TTC549 (cell line): ENCODE results near the gene SASH1.
A peak's percentile ranks its signal among the peaks of the same experiment; 100 is the strongest.
"Not testable (repeated sequence)": the region's sequence is repeated elsewhere in the genome, so short reads cannot be mapped to it uniquely, and the experiment has no call there.

ENCODE experiments used
- FAIRE-seq: peaks from 2 replicates; lab custom pipeline; 2012; peaks lifted over from hg19 to GRCh38; lab: Jason Lieb, UNC

The SASH1 gene

DNA sequence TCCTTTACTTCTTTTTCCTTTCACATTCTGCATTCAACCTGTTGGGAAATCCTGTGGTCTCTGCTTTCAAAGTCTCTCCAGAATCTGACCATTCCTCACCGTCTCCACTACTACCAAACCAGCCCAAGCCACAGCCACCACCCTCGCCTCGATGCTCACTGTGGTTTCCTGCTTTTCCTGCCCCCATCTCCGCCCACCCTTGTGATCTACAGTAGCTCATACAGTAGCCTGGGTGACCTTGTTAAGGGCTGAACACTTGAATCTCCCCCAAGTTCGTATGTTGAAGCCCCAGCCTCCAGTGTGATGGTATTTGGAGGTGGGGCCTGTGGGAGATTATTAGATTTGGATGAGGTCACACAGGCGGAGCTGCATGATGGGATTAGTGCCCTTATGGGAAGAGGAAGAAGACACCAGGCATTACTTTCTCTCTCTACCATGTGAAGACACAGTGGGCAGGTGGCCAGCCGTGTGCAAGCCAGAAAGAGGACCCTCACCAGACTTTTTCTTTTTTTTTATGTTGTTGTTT lies 215.2 kb downstream of the SASH1 start:
- FAIRE-seq: no peak

DNA sequence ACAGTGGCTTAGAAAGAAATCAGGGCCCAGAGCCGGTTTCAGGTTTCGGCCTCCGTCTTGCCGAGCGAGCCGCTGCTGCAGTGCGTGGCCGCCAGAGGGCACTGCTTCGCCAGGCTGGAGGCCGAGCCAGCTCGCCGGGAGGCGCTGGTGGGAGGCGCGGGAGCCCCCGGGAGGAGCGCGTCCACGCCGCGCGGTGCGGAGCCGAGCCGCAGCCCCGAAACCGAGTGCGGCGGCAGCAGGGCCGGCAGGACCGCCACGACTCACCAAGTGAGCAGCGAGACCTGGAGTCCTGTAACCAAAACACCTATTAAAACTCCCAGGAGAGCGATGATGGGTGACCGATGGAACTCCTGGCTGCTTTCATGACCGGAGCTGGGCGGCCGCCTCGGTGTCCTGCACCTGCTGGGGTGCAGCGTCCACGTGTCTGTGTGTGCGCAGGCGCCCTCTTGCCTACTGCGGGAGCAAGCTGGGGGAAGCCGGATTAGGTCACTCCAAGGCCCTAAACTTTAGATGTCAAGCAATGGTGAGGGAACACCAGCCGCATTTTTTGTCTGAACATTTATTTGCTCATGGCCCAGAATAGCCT lies 217.3 kb downstream of the SASH1 start:
- FAIRE-seq: no peak

DNA sequence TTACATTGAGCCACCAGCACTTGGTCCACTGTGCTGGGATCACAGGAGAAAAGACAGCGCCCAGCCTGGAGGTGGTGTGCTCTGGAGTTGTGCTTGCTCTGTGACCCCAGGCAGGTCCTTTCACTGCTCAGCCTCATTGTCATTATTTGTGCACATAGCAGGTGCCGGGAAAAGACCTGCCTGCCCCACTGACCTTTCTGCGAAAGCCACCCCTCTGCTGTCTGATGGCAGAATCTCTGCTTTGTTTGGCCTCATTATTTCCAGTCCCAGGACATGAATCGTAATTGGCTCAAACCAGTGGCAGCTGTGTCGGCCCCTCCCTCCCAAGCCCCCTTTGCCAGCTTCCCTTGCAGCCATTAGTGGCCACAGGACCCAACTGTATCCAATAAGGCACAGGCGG lies 219.0 kb downstream of the SASH1 start:
- no peak for FAIRE-seq

DNA sequence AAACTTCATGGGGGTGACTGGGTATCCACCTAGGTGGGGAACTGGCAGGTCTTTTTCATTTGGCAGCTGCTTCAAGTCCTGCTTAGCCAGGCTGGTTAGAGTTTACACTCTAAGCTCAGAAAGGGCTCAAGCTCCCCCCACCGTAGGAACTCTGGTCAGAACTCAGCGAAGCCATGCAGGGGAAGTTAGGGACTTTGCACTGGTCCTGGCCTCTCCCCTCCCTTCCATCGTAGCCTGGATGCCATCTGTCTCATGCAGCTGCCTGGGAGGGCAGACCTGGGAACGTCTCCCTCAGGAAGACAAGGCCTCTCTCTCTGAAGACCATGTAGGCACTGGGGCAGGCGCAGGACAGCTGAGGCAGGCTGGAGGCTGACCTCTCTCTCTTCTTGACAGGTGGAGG lies 220.4 kb downstream of the SASH1 start:
- FAIRE-seq: no peak

DNA sequence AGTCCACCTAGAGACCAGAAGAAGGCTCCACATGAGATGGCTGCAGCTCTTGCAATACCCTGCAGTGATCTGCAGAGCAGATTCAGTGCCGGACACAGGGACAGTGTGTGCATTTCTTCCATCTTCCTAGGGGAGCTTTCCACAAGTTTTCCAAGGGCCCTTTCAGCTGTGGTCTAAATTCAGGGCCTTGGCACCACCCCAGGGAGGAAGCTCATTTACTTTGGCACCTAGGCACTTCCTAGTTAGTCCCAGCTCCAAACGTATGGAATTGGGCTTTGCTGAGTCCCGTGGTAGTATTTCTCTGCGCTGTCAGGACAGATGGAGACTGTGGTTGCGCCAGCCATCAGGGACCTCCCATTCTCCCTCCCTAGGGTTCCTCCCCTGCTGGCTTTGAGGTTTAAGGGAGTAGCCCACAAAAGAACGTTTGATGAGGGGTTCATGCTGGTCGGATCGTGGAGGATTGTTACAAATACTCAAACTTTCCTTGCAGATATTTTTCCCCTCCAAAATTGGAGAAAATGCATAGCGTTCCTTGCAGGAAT lies 221.9 kb downstream of the SASH1 start:
- no peak for FAIRE-seq

DNA sequence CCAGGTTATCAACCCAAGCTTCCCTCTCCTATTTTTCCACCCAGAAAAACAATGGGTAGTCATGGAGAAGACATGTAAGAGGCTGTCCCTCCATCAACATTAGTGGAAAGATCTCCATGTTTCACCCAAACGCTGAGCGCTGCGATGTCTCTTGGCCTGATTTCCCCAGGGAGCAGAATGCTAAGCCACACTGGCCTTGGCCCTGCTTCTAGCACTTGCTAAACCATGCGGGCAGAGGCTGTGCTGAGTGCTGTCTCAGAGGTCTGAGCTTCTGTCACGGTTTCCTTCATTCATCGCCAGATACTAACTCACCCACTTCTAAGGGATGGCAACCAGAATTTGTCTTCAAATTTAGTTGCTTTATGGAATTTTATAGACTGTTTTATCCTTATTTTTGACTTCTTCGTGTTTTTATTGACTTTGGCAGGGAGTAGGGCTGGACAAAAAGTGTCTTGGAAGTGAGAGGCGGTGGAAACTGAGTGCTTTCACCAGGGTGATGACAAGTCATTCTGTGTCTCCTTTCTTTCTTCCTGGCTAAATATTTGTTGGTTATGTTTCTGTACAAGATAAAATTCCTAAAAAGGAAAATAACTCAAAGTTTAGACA lies 222.8 kb downstream of the SASH1 start:
- no peak for FAIRE-seq

DNA sequence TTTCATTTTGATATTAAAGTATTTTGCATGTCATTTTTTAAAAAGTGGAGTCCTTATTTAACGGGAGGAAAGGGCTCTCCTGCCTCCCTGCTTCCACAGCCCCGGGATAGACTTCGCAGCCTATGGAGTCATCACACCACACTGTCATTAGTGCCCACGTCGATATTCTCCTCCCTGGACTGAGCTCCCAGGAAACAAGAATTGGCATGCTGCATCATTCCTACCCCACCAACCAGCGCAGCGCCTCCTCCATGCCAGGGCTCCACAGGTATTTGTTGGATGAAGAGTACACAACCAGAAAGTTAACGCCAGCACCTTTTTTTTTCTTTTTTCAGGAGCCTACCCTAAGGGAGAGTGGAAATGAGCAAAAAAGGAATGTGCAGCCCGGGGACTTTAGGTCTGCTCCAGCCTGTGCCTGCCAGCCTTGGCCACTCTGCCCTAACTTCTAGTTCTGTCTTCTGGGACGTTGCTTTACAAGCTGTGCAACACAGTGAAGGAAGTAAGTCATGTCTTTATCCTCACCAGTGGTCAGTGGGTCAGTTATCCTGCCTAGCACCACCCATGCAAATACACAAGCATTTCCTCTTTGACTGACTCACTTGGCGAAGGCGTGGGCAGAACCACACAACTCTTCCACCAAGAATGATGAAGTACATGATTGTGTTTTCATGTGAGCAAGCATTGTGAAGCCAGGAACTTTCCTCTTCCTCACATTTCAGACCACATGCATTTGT lies 223.5 kb downstream of the SASH1 start:
- FAIRE-seq: no peak

DNA sequence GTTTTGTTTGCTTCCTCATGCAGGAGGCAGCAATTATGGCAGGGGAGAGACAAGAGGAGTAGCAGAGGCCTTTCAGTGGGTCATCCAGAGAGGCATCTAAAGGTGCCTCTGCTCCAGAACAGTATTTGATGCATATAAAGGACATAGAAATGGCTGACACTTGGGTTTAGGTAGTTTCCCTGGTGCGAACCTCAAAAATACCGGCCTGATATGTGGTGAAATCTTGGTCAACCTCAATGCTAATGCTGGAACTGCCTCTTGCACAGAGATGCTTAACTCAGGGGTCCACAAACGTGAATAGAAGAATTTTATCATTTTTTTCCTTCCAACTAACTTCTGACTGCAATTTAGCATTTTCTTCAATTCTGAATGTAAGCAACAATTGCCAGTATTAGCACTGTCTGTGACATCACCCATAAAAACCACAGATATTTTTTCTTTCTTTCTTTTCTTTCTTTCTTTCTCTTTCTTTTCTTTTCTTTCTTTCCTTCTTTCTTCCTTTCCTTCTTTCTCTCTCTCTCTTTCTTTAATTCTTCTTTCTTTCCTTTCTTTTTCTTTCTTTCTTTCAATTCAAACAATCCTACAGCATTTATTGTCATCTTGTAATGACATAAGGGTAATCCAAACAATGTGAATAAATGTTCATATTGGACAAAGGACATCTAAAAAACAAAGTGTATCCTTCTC lies 224.2 kb downstream of the SASH1 start:
- FAIRE-seq: no peak

DNA sequence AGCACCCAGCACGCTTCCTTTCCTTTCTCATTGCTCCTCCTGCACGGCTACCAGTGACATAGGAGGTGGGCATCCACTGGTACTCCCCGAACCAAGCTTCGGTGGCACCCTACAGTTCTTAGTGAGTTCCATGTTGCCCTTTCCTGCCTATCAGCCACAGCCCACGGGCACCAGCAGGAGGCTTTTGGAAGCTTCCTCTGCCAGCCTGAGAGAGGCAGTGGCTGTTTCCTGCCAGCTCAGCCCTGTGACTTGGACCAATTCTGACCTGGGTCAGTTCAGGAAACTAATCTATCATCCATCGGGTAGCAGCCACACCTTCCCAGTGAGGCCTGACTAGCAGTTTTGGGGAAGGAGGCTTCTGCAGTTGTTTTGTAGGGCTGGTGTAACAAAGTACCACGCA lies 227.8 kb downstream of the SASH1 start:
- no peak for FAIRE-seq

DNA sequence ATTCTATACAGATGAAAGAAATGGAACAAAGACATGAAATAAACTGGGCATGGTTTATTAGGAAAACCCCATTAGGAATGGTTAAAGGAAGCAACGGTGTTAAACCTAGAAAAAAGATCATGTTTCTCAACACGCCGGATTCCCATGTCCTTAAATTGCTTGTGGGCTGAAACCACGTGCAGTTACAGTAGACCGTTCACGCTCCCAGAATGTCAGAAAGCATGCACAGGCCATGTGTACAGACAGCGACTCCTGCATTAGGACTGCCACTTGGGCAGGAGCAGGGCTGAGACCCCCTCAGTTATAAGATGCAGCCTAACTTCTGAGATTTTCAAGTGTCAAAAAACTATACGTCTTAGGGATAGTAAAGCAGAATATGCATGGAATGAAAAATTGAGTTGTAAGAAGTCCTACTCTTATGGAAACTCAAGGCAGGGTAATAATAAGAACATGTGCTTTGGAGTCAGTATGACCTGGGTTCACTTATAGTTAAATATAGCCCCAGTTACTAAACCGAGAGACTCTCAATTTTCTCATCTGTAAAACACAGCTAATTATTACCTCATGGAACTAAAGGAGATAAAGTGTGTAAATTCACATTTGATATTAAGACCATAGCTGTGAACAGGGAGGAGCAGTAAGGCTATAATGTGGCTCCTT lies 230.2 kb downstream of the SASH1 start:
- FAIRE-seq: no peak

DNA sequence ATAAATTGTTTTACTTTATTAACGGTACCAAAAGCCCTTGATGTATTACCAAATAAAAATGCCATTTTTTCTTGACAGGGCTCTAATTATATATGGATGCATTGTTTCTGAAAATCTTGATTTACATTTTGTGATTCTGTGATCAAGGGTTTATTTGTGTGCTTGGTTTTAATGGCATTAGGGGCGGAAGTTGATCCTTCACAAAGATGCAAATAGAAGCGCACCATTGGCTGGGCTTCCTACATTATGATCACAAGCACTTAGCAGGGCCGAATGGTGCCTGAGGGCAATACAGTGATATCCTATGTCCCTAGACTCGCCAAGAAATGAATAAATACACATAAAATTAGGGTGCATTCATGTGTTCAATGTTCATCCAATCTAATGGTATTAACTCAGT lies 231.3 kb downstream of the SASH1 start:
- FAIRE-seq: no peak

DNA sequence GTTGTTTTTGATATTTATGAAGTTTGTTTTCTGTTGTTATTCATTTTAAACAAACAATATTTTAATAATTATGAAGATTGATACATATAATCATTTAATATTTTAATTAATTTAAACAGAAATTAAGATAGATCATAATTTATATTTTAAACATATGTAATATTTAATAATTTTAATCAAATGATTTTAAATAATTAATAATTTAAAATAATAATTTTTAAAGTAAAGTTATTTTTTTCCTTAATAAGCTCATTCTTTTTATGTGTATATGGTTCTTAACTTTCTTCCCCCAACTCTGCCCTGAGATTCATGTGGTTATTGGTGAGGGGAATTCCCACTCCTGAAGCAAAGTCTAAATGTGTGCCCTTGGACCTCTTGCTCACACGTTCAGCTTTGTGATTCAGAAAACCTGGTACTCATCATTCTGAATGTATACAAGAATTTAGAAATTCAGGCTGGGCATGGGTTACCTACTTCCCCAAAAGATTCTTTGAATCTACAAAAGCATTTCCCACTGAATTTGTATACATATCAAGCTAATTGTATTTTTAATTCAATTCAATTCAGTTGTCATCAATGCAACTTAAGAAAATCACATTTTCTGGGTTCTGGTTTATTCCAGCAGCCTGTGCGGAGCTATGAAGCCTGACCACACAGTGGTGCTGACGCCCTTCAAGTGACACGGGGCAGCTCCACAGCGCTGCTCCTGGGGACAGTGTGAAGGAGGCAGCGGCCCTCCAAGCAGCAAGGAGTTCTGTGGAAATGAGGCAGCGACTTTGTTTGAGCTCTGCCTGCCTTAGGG lies 235.2 kb downstream of the SASH1 start:
- FAIRE-seq: peak; percentile 93

DNA sequence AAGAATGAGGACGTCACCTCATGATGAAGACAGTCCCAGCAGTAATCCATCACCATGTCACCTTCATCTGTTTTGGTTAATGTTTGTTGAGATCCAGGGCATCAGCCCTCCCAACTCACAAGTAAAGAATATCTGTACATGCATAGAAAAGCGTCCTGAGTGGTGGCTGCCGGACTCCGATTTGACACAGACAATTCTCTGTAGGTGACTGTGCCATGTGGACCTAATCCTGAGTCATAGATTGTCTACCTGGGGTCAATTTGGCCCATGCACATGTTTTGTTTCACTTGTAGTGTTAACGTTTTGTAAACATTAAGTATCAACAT lies 235.8 kb downstream of the SASH1 start:
- no peak for FAIRE-seq

DNA sequence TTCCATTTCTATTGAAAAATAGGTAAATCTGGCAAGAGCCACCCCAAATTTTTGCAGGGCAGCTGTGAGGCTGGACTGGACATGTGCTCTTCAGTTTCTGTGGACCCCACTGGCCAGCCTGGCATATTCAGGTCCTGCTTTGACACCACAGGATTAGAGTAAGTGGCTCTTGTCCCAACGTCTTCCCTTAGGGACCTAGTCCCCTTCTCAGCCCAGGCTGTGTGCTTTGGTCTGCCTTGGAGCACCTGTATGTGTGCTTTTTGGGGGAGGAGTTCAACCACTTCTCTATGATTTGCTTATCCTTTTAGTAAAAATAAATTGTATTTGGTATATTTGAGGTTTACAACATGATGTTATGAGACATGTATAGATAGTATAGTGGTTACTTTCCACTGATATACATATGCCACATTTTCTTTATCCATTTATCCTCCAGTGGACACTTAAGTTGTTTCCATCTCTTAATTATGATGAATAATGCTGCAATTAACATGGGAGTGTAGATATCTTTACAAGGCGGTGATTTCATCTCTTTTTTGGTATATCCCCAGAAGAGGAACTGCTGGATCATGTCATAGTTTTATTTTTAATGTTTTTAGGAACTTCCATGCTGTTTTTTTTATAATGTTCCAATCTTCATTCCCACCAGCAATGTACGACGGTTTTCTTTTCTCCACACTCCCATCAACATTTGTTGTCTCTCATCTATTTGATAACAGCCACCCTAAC lies 236.4 kb downstream of the SASH1 start:
- no peak for FAIRE-seq

DNA sequence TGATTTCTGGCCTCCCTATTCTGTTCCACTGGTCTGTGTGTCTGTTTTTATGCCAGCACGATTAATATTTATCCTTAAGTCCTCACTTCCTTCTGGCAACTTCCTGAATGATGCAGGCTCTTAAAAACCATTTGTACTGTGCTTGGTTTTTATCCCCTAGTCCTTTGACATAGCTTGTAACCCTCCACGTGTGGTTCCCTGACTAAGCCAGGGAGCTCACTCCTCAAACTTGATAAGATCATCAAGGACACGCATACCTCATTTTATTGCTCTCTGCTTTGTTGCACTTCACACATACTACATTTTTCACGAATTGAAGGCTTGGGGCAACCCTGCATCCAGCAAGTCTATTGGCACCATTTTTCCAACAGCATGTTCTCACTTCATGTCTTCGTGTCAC lies 237.8 kb downstream of the SASH1 start:
- no peak for FAIRE-seq

DNA sequence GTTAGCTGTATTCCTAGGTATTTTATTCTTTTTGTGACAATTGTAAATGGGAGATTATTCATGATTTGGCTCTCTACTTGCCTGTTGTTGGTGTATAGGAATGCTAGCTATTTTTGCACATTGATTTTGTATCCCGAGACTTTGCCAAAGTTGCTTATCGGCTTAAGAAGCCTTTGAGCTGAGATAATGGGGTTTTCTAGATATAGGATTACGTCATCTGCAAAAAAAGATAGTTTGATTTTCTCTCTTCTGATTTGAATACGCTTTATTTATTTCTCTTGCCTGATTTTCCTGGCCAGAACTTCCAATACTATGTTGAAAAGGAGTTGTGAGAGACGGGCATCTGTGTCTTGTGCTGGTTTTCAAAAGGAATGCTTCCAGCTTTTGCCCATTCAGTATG lies 241.0 kb downstream of the SASH1 start:
- no peak for FAIRE-seq

DNA sequence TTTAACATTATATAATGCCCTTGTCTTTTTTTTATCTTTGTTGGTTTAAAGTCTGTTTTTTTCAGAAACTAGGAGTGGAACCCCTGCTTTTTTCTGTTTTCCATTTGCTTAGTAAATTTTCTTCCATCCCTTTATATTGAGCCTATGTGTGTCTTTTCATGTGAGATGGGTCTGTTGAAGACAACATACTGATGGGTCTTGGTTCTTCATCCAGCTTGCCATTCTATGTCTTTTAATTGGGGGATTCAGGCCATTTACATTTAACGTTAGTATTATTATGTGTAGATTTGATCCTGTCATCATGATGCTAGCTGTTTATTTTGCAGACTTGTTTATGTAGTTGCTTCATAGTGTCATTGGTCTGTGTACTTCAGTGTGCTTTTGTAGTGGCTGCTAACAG lies 243.0 kb downstream of the SASH1 start:
- not testable (repeated sequence) for FAIRE-seq

DNA sequence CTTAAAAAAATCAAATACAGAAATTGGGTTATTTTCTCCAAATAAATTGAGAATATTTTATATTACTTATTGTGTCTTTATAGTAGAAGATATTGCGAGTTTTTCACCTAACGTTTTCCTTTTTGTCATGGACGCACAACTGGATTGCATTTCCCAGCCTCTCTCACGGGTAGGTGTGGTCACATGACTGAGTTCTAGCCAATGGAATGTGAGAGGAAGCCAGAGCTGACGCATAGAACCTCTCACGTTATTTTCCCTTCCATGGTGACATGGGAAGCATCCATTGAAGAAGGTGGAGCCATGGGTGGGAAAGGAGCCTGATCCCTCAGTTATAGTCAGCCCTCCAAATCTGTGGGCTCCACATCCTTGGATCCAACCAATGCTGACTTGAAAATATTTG lies 248.2 kb downstream of the SASH1 start:
- no peak for FAIRE-seq

DNA sequence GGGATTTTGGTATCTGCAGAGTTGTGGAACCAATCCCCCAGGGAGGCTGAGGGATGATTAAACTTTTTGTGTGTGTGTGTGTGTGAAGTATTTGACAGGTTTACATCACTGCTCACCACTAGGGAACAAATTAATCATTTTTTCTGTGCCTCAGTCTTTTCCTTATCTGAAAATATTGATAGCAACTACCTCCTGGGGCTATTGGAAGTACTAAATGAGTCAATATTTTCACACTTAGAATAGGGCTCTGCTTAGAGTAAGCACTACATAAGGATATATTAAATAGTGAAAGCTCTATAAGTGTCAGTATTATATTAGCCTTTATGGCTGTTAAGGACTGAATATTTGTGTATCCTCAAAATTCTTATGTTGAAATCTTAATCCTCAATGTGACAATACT lies 249.0 kb downstream of the SASH1 start:
- FAIRE-seq: no peak

DNA sequence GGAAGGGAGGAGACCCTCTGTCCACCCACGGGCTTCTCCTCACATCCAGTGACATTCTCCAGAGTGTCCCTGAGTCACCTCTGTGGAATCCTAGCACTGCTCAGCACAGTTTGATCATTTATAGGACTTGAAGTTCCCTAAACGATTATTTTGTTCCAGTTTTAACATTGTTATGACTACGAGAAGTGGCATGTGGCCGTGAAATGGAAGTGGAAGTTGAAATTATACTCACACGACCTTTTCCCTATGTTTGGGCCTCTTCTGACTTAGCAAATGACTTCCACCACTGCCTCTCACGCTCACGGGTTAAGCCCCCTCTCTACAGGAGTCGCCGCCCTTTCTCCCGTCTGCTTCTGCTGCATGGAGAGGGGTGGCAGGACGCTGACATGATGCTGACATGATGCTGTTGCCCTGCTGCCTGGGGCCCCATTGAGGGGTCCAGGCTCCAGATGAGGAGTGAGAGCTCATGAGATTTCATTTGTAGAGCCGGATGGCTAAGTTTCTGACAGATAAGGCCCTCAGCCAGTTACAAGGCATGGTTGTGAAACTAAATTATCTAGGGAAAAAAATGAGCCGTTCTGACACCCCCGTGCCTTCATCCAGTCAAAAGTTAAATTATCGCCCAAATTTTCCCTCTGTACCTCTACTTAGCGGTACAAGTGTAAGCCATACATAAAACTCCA lies 250.6 kb downstream of the SASH1 start:
- FAIRE-seq: no peak
